Ishikawa (cell line): ENCODE data around the gene CPD.

ENCODE experiments used
- EGR1 ChIP-seq: IDR thresholded peaks from 2 replicates; pipeline ENCODE4 v1.6.1; 2012
- RAD21 ChIP-seq: IDR thresholded peaks from 2 replicates; pipeline ENCODE4 v1.6.1; 2012; ENCODE audit warnings: low read depth
- REST ChIP-seq: IDR thresholded peaks from 2 replicates; pipeline ENCODE4 v1.6.1; 2012; ENCODE audit warnings: low read depth, mild to moderate bottlenecking
- TAF1 ChIP-seq: IDR thresholded peaks from 2 replicates; pipeline ENCODE4 v1.6.1; 2012; ENCODE audit warnings: low read depth, mild to moderate bottlenecking
- USF1 ChIP-seq: IDR thresholded peaks from 2 replicates; pipeline ENCODE4 v1.6.1; 2012
- TF ChIP-seq, protein P1 (sequence below): IDR thresholded peaks from 2 replicates; pipeline ENCODE4 v1.6.1; 2012

DNA sequence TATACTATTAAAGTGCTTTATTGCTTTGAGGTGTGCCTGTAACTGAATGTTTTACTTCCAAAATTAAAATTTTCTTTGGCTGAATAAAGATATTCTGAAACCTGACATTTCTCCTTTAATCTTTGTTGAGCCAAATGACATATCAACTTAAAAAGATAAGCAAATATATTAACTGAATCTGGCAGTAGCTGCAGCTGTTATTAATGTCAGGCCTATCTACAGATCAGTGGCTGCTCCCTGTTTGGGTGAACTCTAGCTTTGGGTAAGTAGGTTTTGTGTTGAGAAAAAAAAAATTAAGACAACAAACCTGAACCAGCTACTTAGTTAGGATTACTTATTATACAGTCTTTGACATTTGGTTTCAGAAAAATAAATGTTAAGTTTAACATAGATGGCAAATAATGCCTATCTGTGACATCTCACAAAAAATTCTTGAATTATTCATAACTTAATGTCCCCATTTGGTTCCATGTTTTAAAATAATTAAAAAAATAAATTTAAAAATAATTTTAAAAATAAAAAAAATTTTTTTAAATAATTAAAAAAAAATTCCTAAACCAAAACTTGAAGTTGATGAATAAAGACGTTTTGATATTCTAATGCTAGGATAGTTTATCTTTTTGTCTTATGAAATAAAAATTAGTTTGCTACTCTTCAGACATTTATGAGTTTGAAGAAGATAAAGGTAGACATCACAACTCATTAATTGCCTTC is 19.8 kb downstream of the CPD start:
- TF ChIP-seq RAD21 (no peak), REST (no peak), EGR1 (no peak), TAF1 (no peak), USF1 (no peak)
- TF ChIP-seq, protein P1, sequence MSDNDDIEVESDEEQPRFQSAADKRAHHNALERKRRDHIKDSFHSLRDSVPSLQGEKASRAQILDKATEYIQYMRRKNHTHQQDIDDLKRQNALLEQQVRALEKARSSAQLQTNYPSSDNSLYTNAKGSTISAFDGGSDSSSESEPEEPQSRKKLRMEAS: no peak
